Spleen (tissue), 7 donors: ENCODE results near the gene TEX13D.

Experiments used
- CTCF ChIP-seq, 11 experiments: fragments of 200-600 bp in 7 of 11; fragments of 450-650 bp in 4 of 11; sonication (generic) in 4 of 11; IDR thresholded peaks in 8 of 11; conservative IDR thresholded peaks in 3 of 11; 1 replicate in 7 of 11; 2 replicates in 4 of 11; pipeline versions ENCODE4 v1.4.0 to v1.8.0; 2016 to 2021; ENCODE audit warnings: antibody characterized with exemption in 11 of 11, inconsistent platforms in 4 of 11, mild to moderate bottlenecking in 1 of 11
- POLR2A ChIP-seq, 3 donors: fragments of 450-650 bp; IDR thresholded peaks; one replicate each; pipeline ENCODE4 v1.5.1; 2017; ENCODE audit warnings: antibody characterized with exemption in 3 of 3, mild to moderate bottlenecking in 1 of 3
- donor health status: DM: no; HTN: no; CAD: no; lungs with moderate emphysema.
- donor health status: DM: no; HTN: no; CAD: no.
- donor health status: DM: no; HTN: no; CAD: no.

- no peak for TF ChIP-seq CTCF (IDR thresholded peaks at IDR 0.05 in 8 of 11, conservative IDR thresholded peaks at IDR 0.05 in 3 of 11)
- TF ChIP-seq POLR2A (IDR thresholded peaks at IDR 0.05): no peak
Measured at GRCh38 chrX:124369722-124370121, 37.3 kb downstream of the TEX13D start.
